Prostate gland (tissue), 2 donors: ENCODE data around the gene WBP11. TPM values are rescaled to one million over a fixed set of nuclear protein-coding genes. Genes with fewer than 3 reads are reported as not detected.

Experiments used
- DNase-seq: peaks from one replicate; pipeline ENCODE4 v3.0.0-alpha.2; 2019; ENCODE audit warnings: low spot score
- H3K27ac ChIP-seq, 2 donors: fragments of 200-600 bp; sonication (generic); 2 replicates each; pipeline ENCODE4 v1.5.1; 2017 to 2019
- H3K27me3 ChIP-seq: fragments of 200-600 bp; sonication (generic); replicated peaks from 2 replicates; pipeline ENCODE4 v1.5.1; 2019; ENCODE audit not compliant: insufficient read depth
- H3K36me3 ChIP-seq, 2 donors: fragments of 200-600 bp; sonication (generic); 1 replicate in 1 of 2; 2 replicates in 1 of 2; pipeline versions ENCODE4 v1.5.1 to v1.8.1; 2017 to 2019
- H3K4me1 ChIP-seq: fragments of 200-600 bp; sonication (generic); replicated peaks from 2 replicates; pipeline ENCODE4 v1.5.1; 2019
- H3K4me3 ChIP-seq, 2 donors: fragments of 200-600 bp; sonication (generic); 2 replicates each; pipeline ENCODE4 v1.5.1; 2017 to 2019
- H3K9me3 ChIP-seq: fragments of 200-600 bp; sonication (generic); 2 replicates; pipeline ENCODE4 v1.5.1; 2017
- POLR2A ChIP-seq: fragments of 450-650 bp; IDR thresholded peaks from one replicate; pipeline ENCODE4 v1.6.1; 2016; ENCODE audit warnings: antibody characterized with exemption, mild to moderate bottlenecking
- POLR2AphosphoS5 ChIP-seq: sonication (generic); formaldehyde crosslinking; IDR thresholded peaks from one replicate; pipeline ENCODE4 v1.6.1; 2017; ENCODE audit warnings: antibody characterized with exemption
- WGBS: methylation state at CpG from one replicate; pipeline ENCODE4 v1.1.5; 2018; 5-methylcytosine and 5-hydroxymethylcytosine counted together
- intact Hi-C: fragments of 100-400 bp; cut with DNase I; formaldehyde crosslinking; loops from one replicate; pipeline ENCODE4 v1.14.2; 2022
- total RNA-seq, 2 donors: library from RNA; depleted of rRNA; stranded (reverse); fragments of >200 nt; gene quantifications; one replicate each; pipeline ENCODE4 v1.1.0, GENCODE V29; 2016
- TF ChIP-seq, protein P1 (sequence below), 4 experiments: fragments of 200-600 bp in 2 of 4; fragments of 450-650 bp in 2 of 4; sonication (generic) in 2 of 4; IDR thresholded peaks; 1 replicate in 3 of 4; 2 replicates in 1 of 4; pipeline ENCODE4 v1.5.1; 2016 to 2019; ENCODE audit warnings: antibody characterized with exemption in 4 of 4, mild to moderate bottlenecking in 2 of 4, moderate library complexity in 2 of 4

The WBP11 gene
- total RNA-seq, 2 donors from 2014 or later = 29.6 to 29.8 TPM

DNA sequence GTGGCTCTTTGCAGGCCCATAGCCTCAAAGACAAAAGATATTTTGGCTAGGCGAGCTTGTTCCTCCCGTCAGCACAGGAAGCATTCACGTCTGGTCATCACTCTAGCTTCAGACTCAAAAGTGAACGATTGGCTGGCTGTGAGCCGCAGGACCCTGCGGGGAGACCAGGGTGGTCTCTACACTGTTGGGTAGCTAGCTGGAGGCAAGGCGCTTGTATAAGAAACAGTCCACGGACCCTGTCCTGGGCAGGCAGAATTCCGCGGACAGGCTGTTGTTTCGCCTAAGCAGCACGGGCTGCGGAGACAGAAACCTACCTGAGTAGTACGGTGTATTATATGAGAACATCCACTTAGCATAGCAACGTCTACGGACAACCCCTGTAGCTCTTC is 29.6 kb downstream of the WBP11 start:
- Histone ChIP-seq H3K27ac (peak overlapping the region; percentile 93 to 95), H3K27me3 (no peaks in the 10 kb centered on the region), H3K4me3 (peak overlapping the region; percentile 84 to 88), H3K36me3 (no peaks in the 10 kb centered on the region), H3K9me3 (no peaks in the 10 kb centered on the region), H3K4me1 (no peaks in the 10 kb centered on the region)
- DNase-seq = no peak
- TF ChIP-seq, protein P1, sequence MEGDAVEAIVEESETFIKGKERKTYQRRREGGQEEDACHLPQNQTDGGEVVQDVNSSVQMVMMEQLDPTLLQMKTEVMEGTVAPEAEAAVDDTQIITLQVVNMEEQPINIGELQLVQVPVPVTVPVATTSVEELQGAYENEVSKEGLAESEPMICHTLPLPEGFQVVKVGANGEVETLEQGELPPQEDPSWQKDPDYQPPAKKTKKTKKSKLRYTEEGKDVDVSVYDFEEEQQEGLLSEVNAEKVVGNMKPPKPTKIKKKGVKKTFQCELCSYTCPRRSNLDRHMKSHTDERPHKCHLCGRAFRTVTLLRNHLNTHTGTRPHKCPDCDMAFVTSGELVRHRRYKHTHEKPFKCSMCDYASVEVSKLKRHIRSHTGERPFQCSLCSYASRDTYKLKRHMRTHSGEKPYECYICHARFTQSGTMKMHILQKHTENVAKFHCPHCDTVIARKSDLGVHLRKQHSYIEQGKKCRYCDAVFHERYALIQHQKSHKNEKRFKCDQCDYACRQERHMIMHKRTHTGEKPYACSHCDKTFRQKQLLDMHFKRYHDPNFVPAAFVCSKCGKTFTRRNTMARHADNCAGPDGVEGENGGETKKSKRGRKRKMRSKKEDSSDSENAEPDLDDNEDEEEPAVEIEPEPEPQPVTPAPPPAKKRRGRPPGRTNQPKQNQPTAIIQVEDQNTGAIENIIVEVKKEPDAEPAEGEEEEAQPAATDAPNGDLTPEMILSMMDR (IDR thresholded peaks at IDR 0.05) = no peak
- TF ChIP-seq POLR2AphosphoS5 = no peak
- no peak for TF ChIP-seq POLR2A
- WGBS = 24% methylated on average over 16 of the region's 16 CpGs
- intact Hi-C loops = loop anchor here (10.0 kb wide), 1 partner anchor 1011 kb away; the partner anchor contains the start of gene EPS8

DNA sequence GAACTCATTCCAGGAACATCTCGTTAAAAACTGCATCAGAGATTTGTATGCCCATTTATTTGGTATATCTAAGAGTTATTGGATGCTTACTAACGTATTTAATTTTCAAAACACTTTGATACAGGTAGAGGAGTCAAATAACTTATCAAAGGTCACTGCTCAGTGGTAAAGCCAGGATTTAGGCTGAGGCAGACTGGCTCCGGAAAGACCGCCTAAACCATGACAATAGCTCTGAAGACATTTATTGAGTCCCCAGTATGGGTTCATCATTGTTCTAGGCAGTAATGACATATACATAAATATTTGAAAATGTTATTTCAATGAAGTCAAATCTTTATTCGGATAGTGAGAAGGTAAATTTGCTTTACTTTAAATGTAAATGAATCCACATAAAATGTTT is 30.3 kb downstream of the WBP11 start:
- peak overlapping the region in 1 of 2 donors; percentile 84 for H3K4me3 ChIP-seq
- intact Hi-C loops = loop anchor here (10.0 kb wide), 1 partner anchor 1012 kb away; the partner anchor contains the start of gene EPS8
- WGBS = 94% methylated on average over 5 of the region's 5 CpGs

DNA sequence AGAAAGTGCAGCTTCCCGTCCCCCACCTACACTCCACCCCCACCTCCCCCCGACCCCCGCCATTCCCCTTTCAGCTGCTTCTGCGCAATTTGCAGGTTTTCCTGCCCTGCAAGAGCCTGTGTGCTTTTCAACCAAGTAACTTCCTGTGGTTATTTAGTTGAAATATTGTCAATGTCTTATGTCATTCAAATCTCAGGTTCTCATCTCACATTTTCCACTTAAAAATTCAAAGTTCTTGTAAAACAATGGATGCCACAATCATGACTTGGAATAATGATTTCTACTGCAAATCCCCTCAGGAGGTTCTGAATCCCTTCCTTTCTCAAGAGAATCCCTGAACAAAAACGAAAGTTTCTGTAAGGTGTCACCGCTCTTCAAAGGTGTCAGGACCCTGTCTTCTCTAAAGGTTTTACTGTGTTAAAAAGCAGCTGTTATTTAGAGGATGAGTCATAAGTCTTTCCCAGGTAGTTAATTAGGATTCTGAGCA is 31.6 kb downstream of the WBP11 start:
- no peaks in the 10 kb centered on the region for H3K9me3 ChIP-seq
- no peaks in the 10 kb centered on the region for H3K27me3 ChIP-seq
- no peaks in the 10 kb centered on the region for H3K36me3 ChIP-seq
- peak overlapping the region; percentile 86 to 92 for H3K27ac ChIP-seq
- peak overlapping the region; percentile 73 to 82 for H3K4me3 ChIP-seq
- no peak for DNase-seq
- no peaks in the 10 kb centered on the region for H3K4me1 ChIP-seq
- 15% methylated on average over 6 of the region's 6 CpGs for WGBS
- intact Hi-C loops = loop anchor here (2.0 to 10.0 kb wide), 2 partner anchors 515 to 1013 kb away; partner anchors contain the start of gene EPS8
- TF ChIP-seq, protein P1 (IDR thresholded peaks at IDR 0.05) = no peak
- TF ChIP-seq POLR2AphosphoS5 (no peak), POLR2A (no peak)

More for the DNA sequence above, 30.3 kb downstream of the WBP11 start:
- H3K4me1 ChIP-seq = no peaks in the 10 kb centered on the region
- no peak overlapping the region for H3K27ac ChIP-seq
- H3K9me3 ChIP-seq = no peaks in the 10 kb centered on the region
- DNase-seq = no peak
- no peaks in the 10 kb centered on the region for H3K36me3 ChIP-seq
- TF ChIP-seq POLR2AphosphoS5 (no peak), POLR2A (no peak)
- TF ChIP-seq, protein P1 (IDR thresholded peaks at IDR 0.05) = no peak
- H3K27me3 ChIP-seq = no peaks in the 10 kb centered on the region

DNA sequence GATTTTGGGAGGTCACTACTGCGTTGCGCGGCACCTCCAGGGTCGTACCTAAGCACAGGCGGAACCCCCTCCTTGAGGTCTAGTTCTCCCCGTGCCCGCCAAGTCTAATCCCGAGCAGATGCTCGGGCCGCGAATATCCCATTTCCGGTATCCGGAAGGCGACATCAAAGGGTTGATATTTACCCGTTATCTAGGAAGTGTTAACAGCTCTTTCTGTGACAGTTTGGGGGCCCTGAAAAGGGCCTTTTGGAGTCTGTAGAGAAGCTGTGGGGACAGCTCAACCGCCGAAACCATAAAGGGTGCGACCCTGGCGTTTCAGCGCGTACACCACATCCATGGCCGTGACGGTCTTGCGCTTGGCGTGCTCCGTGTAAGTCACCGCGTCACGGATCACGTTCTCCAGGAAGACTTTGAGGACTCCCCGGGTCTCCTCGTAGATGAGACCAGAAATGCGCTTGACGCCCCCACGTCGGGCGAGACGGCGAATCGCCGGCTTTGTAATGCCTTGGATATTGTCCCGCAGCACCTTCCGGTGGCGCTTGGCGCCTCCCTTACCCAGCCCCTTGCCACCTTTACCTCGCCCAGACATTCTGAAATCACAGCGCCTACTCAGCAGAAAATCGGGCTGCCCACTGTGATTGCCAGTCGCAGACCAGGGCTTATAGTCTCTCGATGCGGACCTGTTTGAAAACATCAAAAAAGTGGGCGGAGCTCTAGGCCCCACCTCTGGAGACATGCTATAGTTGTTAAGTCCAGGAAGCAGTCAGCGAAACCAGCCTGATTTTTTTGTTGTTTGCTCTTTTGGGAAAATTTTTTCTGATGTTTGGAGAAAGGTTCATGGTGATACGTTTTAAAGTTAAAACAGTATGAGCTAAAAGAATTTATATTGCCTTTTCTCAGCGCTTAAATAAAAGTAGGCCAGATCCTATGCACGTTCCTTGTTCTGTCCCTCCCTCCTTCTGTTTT is 32.5 kb downstream of the WBP11 start:
- Histone ChIP-seq H3K36me3 (no peaks in the 10 kb centered on the region), H3K27ac (peak overlapping the region; percentile 86 to 92), H3K4me1 (no peaks in the 10 kb centered on the region), H3K4me3 (peak overlapping the region; percentile 73 to 82), H3K9me3 (no peaks in the 10 kb centered on the region), H3K27me3 (no peaks in the 10 kb centered on the region)
- 1% methylated on average over 56 of the region's 56 CpGs for WGBS
- TF ChIP-seq POLR2AphosphoS5 = peak; percentile 98
- TF ChIP-seq POLR2A = peak; percentile 90
- TF ChIP-seq, protein P1 (IDR thresholded peaks at IDR 0.05) = peak in 2 of 4 experiments; percentile 4 to 9
- intact Hi-C loops = loop anchor here (2.0 to 10.0 kb wide), 2 partner anchors 514 to 1014 kb away; partner anchors contain the start of gene EPS8
- peak; percentile 98 for DNase-seq
